Cardiac muscle cell (in vitro differentiated cells and primary cell): ENCODE data around the gene APBB2. TPM values are rescaled to one million over a fixed set of nuclear protein-coding genes. Genes with fewer than 3 reads are reported as not detected.

Experiments
- DNase-seq, 2 donors: peaks; one replicate each; pipeline versions ENCODE4 v3.0.0 to v3.0.0-alpha.2; 2010 to 2017; ENCODE audit warnings: low read depth in 1 of 2, low spot score in 1 of 2
- H3K27ac ChIP-seq: fragments of 200-600 bp; sonication (generic); 2 replicates; pipeline ENCODE4 v1.5.1; 2016
- H3K27me3 ChIP-seq: fragments of 200-600 bp; sonication (generic); 2 replicates; pipeline ENCODE4 v1.6.0; 2016; ENCODE audit warnings: control low read depth
- H3K36me3 ChIP-seq: fragments of 200-600 bp; sonication (generic); 2 replicates; pipeline ENCODE4 v1.5.1; 2016; ENCODE audit warnings: control low read depth
- H3K4me1 ChIP-seq: fragments of 200-600 bp; sonication (generic); 2 replicates; pipeline ENCODE4 v1.8.1; 2017; ENCODE audit warnings: low read depth, mild to moderate bottlenecking, mixed run types
- H3K4me3 ChIP-seq: fragments of 200-600 bp; sonication (generic); 2 replicates; pipeline ENCODE4 v1.5.1; 2016; ENCODE audit warnings: mild to moderate bottlenecking
- H3K9me3 ChIP-seq: fragments of 200-600 bp; sonication (generic); 2 replicates; pipeline ENCODE4 v1.5.1; 2017; ENCODE audit warnings: low read depth, mild to moderate bottlenecking, control low read depth
- CTCF ChIP-seq: IDR thresholded peaks from 2 replicates; pipeline ENCODE4 v1.5.1; 2012; ENCODE audit warnings: low read depth, mild to moderate bottlenecking, low read length
- polyA plus RNA-seq: library from polyadenylated mRNA; unstranded; fragments of >200 nt; fragmentation: Nextera tagmentation; extraction: Ambion mirVana; gene quantifications from 2 replicates; pipeline ENCODE4 v1.2.1, GENCODE V29; 2016
- total RNA-seq: library from RNA; depleted of rRNA; stranded (reverse); fragments of >200 nt; gene quantifications from 2 replicates; pipeline ENCODE4 v1.2.3, GENCODE V29; 2016

Gene APBB2
- total and polyA plus RNA-seq, 2 experiments from 2014 or later = 4.6 to 14.9 TPM

DNA sequence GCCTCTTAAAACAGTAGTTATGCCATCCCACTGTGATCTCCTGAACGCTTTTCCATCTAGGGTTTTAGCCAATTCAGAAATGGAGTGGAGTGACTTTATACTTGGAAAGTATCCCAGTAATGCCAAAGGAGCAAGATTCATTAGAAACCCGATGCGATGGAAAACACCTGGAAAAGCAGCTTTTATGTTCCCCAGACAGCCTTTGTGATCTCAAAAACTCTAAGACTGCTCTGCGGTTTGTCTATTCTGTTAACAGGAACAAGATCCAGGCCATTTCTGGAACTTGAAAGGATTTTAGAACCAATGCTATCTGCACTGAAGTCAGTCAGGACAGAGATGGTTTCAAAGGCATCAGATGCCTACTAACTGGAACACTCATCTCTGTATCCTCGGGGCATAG, 145.1 kb downstream of the APBB2 start:
- H3K4me1 ChIP-seq = no peaks in the 10 kb centered on the region
- H3K9me3 ChIP-seq = no peaks in the 10 kb centered on the region
- no peaks in the 10 kb centered on the region for H3K27me3 ChIP-seq
- H3K27ac ChIP-seq = no peak overlapping the region
- peak in 1 of 2 donors; percentile 43 for DNase-seq
- no peaks in the 10 kb centered on the region for H3K36me3 ChIP-seq
- H3K4me3 ChIP-seq = no peak overlapping the region
- TF ChIP-seq CTCF = no peak

- no peak for TF ChIP-seq CTCF
- H3K4me1 ChIP-seq = no peaks in the 10 kb centered on the region
- no peaks in the 10 kb centered on the region for H3K9me3 ChIP-seq
- H3K36me3 ChIP-seq = no peaks in the 10 kb centered on the region
- H3K4me3 ChIP-seq = no peak overlapping the region
- H3K27me3 ChIP-seq = no peaks in the 10 kb centered on the region
- H3K27ac ChIP-seq = no peak overlapping the region
- DNase-seq = peak in 1 of 2 donors; percentile 75
These were observed 147.0 kb downstream of the APBB2 start for GRCh38 chr4:41067369-41067768.

GRCh38 chr4:41066049-41066448, 148.3 kb downstream of the APBB2 start:
- no peak overlapping the region for H3K4me3 ChIP-seq
- H3K9me3 ChIP-seq = no peaks in the 10 kb centered on the region
- no peaks in the 10 kb centered on the region for H3K36me3 ChIP-seq
- no peak overlapping the region for H3K27ac ChIP-seq
- no peak for TF ChIP-seq CTCF
- H3K27me3 ChIP-seq = no peaks in the 10 kb centered on the region
- no peak for DNase-seq
- H3K4me1 ChIP-seq = no peaks in the 10 kb centered on the region

DNA sequence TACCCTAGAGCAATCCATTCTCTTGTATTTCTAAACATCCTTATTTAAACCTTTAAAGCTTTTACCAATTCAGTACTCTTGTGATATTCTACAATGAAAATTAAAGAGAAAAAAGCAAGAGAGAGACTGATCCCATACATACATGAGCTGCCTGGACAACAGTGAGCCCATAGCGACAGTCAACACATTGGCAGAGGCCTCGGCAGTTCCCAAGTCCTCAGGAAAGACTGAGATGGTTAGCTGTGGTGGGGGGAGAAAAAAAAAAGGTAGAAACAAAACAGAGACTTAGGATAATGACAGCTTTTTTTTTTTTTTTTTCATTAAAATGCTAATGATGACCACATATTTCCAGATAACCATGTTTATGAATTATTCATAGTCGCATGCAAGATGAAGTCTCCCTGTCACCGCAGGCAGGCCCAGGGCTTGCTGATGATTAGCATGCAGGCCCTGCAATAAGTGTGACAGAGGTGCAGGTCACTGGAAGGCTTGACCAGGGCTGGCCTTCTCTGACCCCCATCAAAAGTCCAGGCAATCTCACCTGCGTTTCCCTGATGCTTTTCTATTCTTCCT, 148.8 kb downstream of the APBB2 start:
- no peaks in the 10 kb centered on the region for H3K4me1 ChIP-seq
- H3K9me3 ChIP-seq = no peaks in the 10 kb centered on the region
- no peak for TF ChIP-seq CTCF
- H3K27ac ChIP-seq = no peak overlapping the region
- H3K27me3 ChIP-seq = no peaks in the 10 kb centered on the region
- H3K36me3 ChIP-seq = no peaks in the 10 kb centered on the region
- DNase-seq = no peak
- no peak overlapping the region for H3K4me3 ChIP-seq

DNA sequence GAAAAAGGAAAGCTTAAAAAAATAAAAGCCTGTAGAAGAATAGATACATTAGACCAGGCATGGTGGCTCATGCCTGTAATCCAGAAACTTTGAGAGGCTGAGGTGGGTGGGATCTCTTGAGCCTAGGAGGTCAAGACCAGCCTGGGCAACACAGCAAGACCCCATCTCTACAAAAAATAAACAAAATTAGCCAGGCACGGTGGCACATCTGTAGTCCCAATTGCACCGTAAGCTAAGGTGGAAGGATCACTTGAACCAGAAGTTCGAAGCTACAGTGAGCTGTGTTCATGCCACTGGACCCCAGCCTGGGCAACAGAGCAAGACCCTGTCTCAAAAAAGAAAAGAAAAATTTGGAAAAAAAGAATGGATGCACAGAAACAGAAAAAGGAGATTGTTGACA, 149.4 kb downstream of the APBB2 start:
- no peak for TF ChIP-seq CTCF
- Histone ChIP-seq H3K27ac (no peak overlapping the region), H3K4me1 (no peaks in the 10 kb centered on the region), H3K27me3 (no peaks in the 10 kb centered on the region), H3K4me3 (no peak overlapping the region), H3K9me3 (no peaks in the 10 kb centered on the region), H3K36me3 (no peaks in the 10 kb centered on the region)
- DNase-seq = no peak
